Kidney epithelial cell (primary cell): ENCODE results near the gene IDH3A. TPM values are rescaled to one million over a fixed set of nuclear protein-coding genes. Genes with fewer than 3 reads are reported as not detected.

ENCODE experiments used
- DNase-seq: peaks from one replicate; pipeline ENCODE4 v3.0.0-alpha.2; 2010; ENCODE audit warnings: low read depth
- H3K27me3 ChIP-seq: 2 replicates; pipeline ENCODE4 v1.6.0; 2011; ENCODE audit warnings: low read length; ENCODE audit not compliant: control insufficient read depth, insufficient read depth
- H3K36me3 ChIP-seq: 2 replicates; pipeline ENCODE4 v1.5.1; 2011; ENCODE audit warnings: low read length; ENCODE audit not compliant: control insufficient read depth, insufficient read depth
- H3K4me3 ChIP-seq: 2 replicates; pipeline ENCODE4 v1.5.1; 2011; ENCODE audit warnings: low read depth, mild to moderate bottlenecking, control low read depth, low read length
- CTCF ChIP-seq: IDR thresholded peaks from 2 replicates; pipeline ENCODE4 v1.5.1; 2011; ENCODE audit warnings: mild to moderate bottlenecking, moderate library complexity, low read length, control low read depth, inconsistent platforms; ENCODE audit not compliant: insufficient read depth, poor library complexity, severe bottlenecking
- total RNA-seq: library from RNA; depleted of rRNA; stranded (reverse); fragments of >200 nt; gene quantifications from 2 replicates; pipeline ENCODE4 v1.2.3, GENCODE V29; 2015

Gene IDH3A
- total RNA-seq, 1 donor from 2014 or later: 60.4 TPM

- no peak for TF ChIP-seq CTCF
- Histone ChIP-seq H3K4me3 (no peak overlapping the region), H3K36me3 (no peaks in the 10 kb centered on the region), H3K27me3 (no peaks in the 10 kb centered on the region)
- no peak for DNase-seq
Measured at GRCh38 chr15:78154955-78155354, 5.8 kb downstream of the IDH3A start.

GRCh38 chr15:78155355-78155939 is 6.3 kb downstream of the IDH3A start:
- TF ChIP-seq CTCF: no peak
- Histone ChIP-seq H3K36me3 (no peaks in the 10 kb centered on the region), H3K27me3 (no peaks in the 10 kb centered on the region), H3K4me3 (no peak overlapping the region)
- no peak for DNase-seq

- TF ChIP-seq CTCF: no peak
- DNase-seq: no peak
- H3K4me3 ChIP-seq: no peak overlapping the region
- H3K27me3 ChIP-seq: no peaks in the 10 kb centered on the region
- no peaks in the 10 kb centered on the region for H3K36me3 ChIP-seq
Measured at GRCh38 chr15:78156653-78157052, 7.5 kb downstream of the IDH3A start.

- DNase-seq: no peak
- no peaks in the 10 kb centered on the region for H3K36me3 ChIP-seq
- H3K27me3 ChIP-seq: no peaks in the 10 kb centered on the region
- no peak overlapping the region for H3K4me3 ChIP-seq
- no peak for TF ChIP-seq CTCF
Measured at GRCh38 chr15:78157203-78157602, 8.0 kb downstream of the IDH3A start.

- H3K36me3 ChIP-seq: no peaks in the 10 kb centered on the region
- H3K4me3 ChIP-seq: no peak overlapping the region
- no peak for DNase-seq
- TF ChIP-seq CTCF: no peak
- no peaks in the 10 kb centered on the region for H3K27me3 ChIP-seq
Measured at GRCh38 chr15:78159395-78159794, 10.2 kb downstream of the IDH3A start.

- DNase-seq: no peak
- Histone ChIP-seq H3K36me3 (no peaks in the 10 kb centered on the region), H3K4me3 (no peak overlapping the region), H3K27me3 (no peaks in the 10 kb centered on the region)
- no peak for TF ChIP-seq CTCF
Measured at GRCh38 chr15:78162038-78162437, 12.9 kb downstream of the IDH3A start.
